GM12891 (cell line): ENCODE measurements around the gene SCAPER.

Source experiments
- POLR2A ChIP-seq: IDR thresholded peaks from 2 replicates; pipeline ENCODE4 v1.6.1; 2011; ENCODE audit warnings: low read depth, low read length, control low read depth
- POLR2AphosphoS5 ChIP-seq: IDR thresholded peaks from 2 replicates; pipeline ENCODE4 v1.6.1; 2011; ENCODE audit warnings: low read depth, low read length, control low read depth
- TAF1 ChIP-seq: IDR thresholded peaks from 2 replicates; pipeline ENCODE4 v1.6.1; 2011; ENCODE audit warnings: low read depth, low read length, control low read depth

- TF ChIP-seq POLR2AphosphoS5 (no peak), TAF1 (no peak), POLR2A (no peak)
Observed at GRCh38 chr15:76349301-76350070, 555.7 kb downstream of the SCAPER start.
